Effector CD4-positive, alpha-beta T cell (primary cell): ENCODE measurements around the gene FOXO1.
"Not testable (repeated sequence)": the region's sequence is repeated elsewhere in the genome, so short reads cannot be mapped to it uniquely, and the experiment has no call there.

ENCODE experiments used
- DNase-seq: peaks from one replicate; pipeline ENCODE4 v3.0.0-alpha.2; 2020
- total RNA-seq: gene quantifications from one replicate; lab custom pipeline; 2026; lab: John Stamatoyannopoulos, UW

FOXO1 gene
- total RNA-seq = 243 reads per million, percentile 94 among the genes with 10 or more reads in this experiment

DNA sequence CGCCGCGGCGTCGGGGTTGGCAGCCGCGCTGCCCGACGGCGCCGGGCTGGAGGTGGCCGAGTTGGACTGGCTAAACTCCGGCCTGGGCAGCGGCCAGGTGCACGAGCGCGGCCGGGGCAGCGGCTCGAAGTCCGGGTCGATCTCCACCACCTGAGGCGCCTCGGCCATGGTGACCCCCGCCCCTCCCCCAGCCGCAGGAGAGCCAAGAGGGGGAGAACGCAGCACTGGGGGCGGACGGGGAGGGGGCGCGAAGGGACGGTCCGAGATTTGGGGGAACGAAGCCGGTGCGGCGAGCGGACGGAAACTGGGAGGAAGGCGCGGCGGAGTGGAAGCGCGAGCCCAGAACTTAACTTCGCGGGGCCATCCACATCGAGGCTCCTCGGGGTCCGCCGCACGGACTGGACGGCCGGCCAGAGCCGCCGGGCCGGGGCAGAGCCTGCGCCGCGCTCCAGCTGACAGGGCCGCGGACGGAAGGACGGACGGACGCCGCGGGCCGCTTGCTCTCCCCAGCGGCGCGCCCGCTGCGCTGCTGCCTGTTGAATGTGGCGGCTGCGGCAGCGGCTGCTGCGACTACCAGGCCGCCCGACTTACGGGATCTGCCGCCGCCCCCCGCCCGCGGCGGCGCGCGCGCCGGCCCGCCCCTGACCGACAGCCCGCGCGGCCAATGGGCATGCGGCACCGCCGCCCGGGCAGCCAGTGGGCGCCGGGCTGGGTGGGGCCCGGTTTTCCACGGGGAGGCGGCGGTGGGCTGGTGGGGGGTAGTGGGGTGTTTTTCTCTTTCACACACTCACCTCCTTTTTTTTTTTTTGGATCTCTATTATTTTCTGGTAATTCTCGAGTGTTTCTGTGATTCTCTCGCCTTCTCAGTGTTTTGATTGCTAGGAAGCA lies at the start of gene FOXO1:
TSS of gene FOXO1 (minus strand) at position 597 of the 888 bp plus-strand sequence. CDS start at position 168, 429 bp downstream.
- peak; percentile 86 for DNase-seq

DNA sequence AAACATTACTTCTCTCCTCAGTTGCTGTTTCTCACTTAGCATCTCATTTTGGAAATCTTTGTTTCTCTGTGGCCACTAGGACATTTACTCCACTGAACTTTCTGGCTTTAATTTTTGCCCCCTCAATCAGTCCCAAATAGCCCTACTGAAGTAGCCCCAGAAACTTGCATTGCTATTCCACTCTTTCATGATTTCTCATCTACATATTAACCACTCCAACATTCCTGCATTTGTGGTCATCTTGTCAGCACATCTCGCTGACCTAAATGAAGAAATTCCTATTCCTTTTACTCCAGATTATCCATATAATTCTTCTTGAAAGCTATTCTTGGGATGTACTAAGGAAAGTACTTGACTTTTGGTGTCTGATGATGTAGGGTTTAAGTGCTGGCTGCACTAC lies 48.0 kb upstream of the FOXO1 start:
- DNase-seq = not testable (repeated sequence)

DNA sequence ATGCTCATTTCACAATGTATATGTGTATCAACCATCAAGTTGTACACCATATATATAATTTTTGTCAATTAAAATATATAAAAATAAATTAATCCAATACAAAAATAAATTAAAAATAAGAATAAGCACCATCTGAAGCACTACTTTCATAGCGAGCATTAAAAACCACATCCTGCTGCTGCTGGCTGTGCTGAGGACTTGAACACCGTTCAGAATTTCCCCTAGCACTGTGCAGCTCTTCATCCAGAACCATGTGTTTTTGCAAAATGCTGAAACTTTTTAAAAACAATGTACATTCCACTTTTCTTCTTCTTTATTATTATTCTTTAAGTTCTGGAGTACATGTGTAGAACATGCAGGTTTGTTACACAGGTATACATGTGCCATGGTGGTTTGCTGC lies 40.0 kb upstream of the FOXO1 start:
- no peak for DNase-seq

DNA sequence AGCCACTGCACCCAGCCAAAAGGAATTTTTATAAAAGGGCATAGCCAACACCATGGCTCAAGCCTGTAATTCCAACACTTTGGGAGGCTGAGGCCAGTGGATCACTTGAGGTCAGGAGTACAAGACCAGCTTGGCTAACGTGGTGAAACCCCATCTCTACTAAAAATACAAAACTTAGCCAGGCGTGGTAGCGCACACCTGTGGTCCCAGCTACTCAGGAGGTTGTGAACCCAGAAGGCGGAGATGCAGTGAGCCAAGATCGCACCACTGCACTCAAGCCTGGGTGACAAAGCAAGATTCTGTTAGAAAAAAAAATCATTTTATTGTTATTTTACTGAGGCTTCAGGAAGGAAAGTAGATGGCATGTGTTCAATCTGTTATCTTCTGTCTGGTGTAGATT lies 31.3 kb upstream of the FOXO1 start:
- no peak for DNase-seq

DNA sequence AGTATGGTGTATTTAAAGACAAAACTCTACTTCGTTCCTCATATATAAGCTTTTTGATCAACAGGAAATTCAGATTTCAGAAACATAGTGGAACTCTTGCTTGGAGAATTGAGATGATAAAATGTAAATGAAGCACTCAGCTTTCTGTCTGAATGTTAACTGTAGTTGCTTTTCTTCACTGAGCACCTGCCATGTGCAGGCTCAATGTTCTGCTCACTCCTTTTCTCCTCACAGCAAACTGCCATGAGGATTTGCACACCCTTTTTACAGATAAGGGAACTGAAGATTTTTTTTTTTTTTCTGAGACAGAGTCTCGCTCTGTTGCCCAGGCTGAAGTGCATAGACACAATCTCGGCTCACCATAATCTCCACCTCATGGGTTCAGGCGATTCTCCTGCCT lies 28.0 kb upstream of the FOXO1 start:
- DNase-seq = no peak

DNA sequence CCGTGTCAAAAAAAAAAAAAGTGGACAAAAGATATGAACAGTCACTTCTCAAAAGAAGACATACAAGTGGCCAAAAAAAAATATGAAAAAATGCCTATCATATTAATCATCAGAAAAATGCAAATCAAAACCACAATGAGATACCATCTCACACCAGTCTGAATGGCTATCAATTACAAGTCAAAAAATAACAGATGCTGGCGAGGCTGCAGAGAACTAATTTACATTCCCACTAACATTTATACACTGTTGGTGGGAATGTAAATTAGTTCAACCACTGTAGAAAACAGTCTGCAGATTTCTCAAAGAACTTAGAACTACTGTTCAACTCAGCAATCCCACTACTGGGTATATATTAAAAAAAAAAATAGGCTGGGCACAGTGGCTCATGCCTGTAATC lies 26.5 kb upstream of the FOXO1 start:
- no peak for DNase-seq

DNA sequence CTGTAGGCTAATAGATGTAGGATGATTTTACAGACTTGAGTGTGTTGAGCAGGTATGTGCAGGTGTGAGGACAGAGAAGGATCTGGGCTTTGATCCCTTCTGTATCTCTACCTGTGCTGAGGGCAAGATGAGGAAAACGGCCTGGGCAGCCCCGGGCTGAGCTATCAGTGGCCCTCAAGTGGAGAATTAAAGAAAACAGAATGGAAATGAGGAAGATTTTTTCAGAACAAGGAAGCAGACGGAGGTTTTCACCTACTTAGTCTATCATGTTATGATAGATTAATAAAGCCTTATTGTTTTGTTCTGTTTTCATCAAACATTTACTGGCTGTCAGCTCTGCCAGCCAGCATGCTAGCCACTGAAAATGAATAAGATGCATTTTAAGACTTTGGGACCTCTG lies 22.3 kb upstream of the FOXO1 start:
- DNase-seq = no peak

DNA sequence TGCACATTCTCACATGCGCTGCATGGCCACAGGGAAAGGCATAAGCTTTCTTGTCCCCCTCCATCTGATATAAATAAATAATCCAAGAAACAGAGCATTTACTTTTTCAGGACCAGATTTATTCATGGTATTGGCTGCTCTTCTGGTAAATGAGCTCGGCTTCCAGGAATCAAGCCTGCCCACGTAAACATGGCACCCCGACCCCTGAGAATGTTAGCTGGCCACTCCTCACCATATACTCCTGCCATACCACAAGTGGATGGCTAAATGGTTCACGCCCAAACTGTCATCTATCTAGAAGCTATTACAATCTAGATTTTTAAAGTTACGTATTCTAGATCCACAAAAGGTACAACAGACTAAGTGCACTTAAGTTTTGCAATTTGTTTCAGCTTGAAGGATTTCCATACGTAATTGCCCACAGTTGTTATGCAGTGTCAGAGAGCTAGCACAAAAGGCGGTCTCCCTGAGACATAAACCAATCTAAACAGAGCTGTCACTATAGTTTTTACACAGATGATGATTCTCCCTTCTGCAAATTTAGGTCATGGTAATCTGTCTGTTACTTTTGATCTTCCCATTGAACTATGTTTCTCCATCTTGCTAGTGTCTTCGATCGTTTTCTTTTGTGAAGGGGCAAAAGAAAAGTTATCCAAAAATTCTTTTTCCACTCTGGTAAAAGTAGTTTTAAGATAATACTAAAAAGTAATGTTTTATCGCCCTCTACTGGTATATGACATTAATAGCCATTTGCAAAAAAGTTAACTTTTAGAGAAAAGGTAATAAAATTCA lies 16.2 kb upstream of the FOXO1 start:
- DNase-seq = no peak

DNA sequence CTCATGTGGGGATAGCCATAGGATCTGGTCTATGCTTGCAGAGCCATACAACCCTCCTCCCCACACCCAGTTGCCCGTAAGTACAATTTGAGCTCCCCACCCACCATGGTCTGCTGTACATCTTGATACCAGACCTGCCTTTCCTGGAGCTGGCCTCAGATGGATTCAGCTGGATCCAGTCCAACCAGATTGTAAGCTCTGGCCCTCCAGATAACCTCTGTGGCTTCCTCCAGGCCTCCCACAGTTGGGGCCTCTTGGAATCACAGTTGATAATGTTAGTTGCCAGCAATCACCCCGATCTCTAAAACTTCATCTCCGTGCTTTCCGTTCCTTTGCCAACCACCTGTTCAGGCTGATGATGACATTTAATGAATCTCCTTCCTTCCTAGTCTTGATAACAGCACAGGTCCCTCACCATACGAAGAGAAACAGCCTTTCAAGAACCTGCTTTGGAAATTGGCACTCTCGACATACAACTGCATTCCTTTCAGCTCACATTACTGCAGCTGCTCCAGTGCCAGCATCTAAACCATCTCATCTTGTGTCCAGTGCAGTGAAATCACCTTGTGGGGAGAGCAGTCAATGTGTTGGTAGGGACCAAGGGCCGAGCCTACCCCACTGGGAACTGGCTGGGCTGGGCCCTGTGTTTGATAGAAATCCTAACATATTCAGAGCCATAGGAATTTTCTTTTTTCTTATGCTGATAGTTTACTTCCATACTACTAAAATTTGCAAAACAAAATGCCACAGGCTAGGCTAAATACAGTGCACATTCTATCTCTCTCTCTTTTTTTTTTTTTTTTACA lies 15.1 kb upstream of the FOXO1 start:
- DNase-seq = no peak

- no peak for DNase-seq
Measured at GRCh38 chr13:40680659-40681323, 14.3 kb upstream of the FOXO1 start.

DNA sequence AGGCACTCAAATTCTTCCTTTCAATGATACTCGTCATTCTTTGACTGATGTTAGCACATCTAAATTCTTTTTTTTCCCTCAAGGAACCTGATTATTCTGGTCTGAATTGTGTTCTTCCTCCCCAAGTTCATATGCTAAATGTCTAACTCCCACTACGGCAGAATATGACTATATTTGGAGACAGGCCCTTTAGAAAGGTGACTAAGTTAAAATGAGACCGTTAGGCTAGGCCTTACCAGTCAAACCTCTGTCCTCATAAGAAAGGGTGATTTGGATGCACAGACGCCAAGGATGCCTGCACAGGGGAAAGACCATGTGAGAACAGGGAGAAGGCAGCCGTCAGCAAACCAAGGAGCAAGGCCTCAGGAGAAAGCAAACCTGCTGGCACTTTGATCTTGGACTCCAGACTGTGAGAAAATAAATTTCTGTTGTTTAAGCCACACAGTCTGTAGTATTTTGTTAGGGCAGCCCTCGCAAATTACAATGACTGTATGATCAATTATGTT lies 13.1 kb upstream of the FOXO1 start:
- no peak for DNase-seq

DNA sequence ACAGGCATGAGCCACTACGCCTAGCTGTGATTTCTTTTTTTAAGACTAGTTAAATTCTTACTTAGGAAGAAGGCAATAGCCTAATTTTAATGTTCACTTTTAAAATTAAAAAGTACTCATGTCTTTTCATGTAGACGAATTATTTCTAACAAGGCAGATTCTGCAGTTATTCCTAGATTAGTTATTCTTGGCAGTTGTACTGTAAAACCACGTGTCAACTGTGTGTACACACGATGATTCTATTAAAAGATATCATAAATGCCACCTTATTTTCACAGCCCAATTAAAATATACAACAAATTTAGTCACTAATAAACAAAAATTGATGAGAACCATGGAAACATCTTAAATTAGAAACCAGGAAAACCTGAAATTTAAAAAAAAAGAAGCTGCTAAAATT lies 10.6 kb upstream of the FOXO1 start:
- no peak for DNase-seq

GRCh38 chr13:40676007-40676406 lies 9.6 kb upstream of the FOXO1 start:
- no peak for DNase-seq

GRCh38 chr13:40673414-40673813 lies 7.0 kb upstream of the FOXO1 start:
- DNase-seq = no peak

GRCh38 chr13:40672765-40673397 lies 6.4 kb upstream of the FOXO1 start:
- no peak for DNase-seq

DNA sequence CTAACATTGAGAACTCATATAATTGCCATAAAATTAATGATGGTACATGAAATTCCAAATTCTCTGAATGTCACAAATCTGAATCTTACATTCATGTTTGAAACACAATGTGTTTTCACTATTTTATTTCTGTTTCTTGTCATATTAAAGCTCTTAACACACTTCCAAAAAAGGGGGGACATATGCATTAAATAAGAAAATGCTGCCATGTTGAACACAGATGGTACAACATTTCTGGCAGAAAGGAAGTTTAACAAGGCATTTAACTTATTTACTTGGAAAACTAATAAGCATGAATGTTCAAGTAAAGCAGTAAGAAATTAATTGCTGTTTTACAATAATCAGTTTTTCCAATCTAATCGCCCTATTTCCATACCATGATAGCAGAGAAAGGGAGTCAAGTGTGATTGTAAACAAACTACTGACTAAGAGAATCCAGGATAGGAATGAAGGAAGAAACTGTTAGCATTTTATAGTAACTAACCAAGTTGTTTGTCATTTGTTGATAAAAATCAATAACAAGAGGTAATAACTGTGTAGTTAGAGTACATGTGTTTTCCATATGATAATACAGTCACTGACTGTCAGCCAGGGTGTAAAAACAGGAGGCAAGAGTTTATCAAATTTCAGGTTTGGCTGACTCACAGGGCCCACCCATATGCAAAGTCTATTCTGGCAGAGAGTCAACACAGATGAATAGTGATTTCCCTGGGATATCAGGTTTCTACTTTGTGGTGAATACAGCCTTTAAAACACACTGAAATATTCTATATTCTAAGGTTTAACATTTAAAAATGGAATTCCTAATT lies 5.7 kb upstream of the FOXO1 start:
- no peak for DNase-seq

- DNase-seq = no peak
Measured at GRCh38 chr13:40670307-40670706, 3.9 kb upstream of the FOXO1 start.

DNA sequence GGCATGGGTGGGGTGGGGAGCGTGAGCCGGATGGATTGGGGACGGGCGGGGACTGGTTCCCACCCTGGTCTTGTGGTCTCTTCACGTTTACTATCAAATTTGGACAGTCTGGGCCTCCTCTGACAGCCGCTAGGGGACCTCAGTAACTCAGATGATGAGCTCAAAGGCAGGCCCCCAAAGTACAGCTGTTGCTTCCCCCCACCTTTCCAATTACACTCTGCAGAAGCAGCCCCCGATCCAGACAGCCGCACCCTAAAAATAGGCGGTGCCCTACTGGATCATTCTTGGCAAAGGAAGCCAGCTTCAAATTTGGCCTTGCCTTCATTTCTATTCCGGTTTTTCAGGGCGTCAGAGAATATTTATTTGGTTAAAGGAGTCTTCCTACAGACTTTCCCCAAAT lies 1.9 kb upstream of the FOXO1 start:
- peak; percentile 10 for DNase-seq

DNA sequence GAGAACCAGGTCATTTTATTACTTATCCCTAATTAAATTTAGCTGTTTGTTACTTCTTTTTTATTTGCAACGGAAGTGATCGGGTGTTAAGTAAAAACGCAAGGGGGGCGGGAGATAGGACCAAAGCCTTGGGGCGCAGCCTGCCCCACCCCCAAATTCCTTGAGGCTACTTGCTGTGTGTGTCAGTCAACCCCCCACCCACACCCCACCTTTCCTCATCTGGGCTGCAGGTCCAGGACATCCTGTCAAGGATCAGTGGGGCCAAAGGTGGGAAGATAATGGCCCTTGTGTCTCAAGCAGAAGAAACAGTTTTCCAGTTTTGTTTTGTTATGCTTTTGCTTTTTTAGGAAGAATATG lies 1.2 kb upstream of the FOXO1 start:
- no peak for DNase-seq

GRCh38 chr13:40666933-40667621 lies 636 bp upstream of the FOXO1 start:
- peak; percentile 17 for DNase-seq
